ENCODE measurements around the gene STK10.

The STK10 gene

GRCh38 chr5:172119921-172120688 lies 67.9 kb downstream of the STK10 start:
- Histone ChIP-seq H3K4me1 (ENCODE audit: control insufficient read depth, low read length) (peaks cover 8% of the 10 kb centered on the region), H3K4me2 (ENCODE audit: low read length) (no peak overlapping the region), H3F3A (ENCODE audit: control insufficient read depth, insufficient read depth) (peaks cover 8% of the 10 kb centered on the region), H3K36me3 (ENCODE audit: control insufficient read depth, low read length) (peaks cover 12% of the 10 kb centered on the region), H3K9me3 (ENCODE audit: control insufficient read depth, insufficient read depth, low read length) (no peaks in the 10 kb centered on the region), H3K27me3 (ENCODE audit: control insufficient read depth, low read length) (no peaks in the 10 kb centered on the region), H3K4me3 (ENCODE audit: low read length) (no peak overlapping the region), H3K9me2 (replicated peaks; ENCODE audit: control insufficient read depth, low read length) (no peaks in the 10 kb centered on the region), H4K20me1 (ENCODE audit: control insufficient read depth, insufficient read depth, low read depth, low read length) (no peaks in the 10 kb centered on the region), H3K27ac (ENCODE audit: low read depth, low read length) (no peak overlapping the region), H3K79me2 (ENCODE audit: control insufficient read depth, low read length) (no peaks in the 10 kb centered on the region; the same call in 1 of the 2 replicates)
- TF ChIP-seq, protein P1, sequence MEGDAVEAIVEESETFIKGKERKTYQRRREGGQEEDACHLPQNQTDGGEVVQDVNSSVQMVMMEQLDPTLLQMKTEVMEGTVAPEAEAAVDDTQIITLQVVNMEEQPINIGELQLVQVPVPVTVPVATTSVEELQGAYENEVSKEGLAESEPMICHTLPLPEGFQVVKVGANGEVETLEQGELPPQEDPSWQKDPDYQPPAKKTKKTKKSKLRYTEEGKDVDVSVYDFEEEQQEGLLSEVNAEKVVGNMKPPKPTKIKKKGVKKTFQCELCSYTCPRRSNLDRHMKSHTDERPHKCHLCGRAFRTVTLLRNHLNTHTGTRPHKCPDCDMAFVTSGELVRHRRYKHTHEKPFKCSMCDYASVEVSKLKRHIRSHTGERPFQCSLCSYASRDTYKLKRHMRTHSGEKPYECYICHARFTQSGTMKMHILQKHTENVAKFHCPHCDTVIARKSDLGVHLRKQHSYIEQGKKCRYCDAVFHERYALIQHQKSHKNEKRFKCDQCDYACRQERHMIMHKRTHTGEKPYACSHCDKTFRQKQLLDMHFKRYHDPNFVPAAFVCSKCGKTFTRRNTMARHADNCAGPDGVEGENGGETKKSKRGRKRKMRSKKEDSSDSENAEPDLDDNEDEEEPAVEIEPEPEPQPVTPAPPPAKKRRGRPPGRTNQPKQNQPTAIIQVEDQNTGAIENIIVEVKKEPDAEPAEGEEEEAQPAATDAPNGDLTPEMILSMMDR (IDR thresholded peaks at IDR 0.05; ENCODE audit: low read depth, low read length, poor library complexity, severe bottlenecking): no peak
- no peak for TF ChIP-seq EZH2phosphoT487 (IDR thresholded peaks at IDR 0.05; ENCODE audit: borderline replicate concordance, low read length)

- TF ChIP-seq, protein P1 (IDR thresholded peaks at IDR 0.05; ENCODE audit: low read depth, low read length, poor library complexity, severe bottlenecking): no peak
- TF ChIP-seq EZH2phosphoT487 (IDR thresholded peaks at IDR 0.05; ENCODE audit: borderline replicate concordance, low read length): no peak
- H3K27me3 ChIP-seq (ENCODE audit: control insufficient read depth, low read length): no peaks in the 10 kb centered on the region
- H3K4me2 ChIP-seq (ENCODE audit: low read length): no peak overlapping the region
- no peak overlapping the region for H3K27ac ChIP-seq (ENCODE audit: low read depth, low read length)
- H3K36me3 ChIP-seq (ENCODE audit: control insufficient read depth, low read length): peaks cover 11% of the 10 kb centered on the region
- no peaks in the 10 kb centered on the region for H4K20me1 ChIP-seq (ENCODE audit: control insufficient read depth, insufficient read depth, low read depth, low read length)
- H3K9me3 ChIP-seq (ENCODE audit: control insufficient read depth, insufficient read depth, low read length): no peaks in the 10 kb centered on the region
- no peaks in the 10 kb centered on the region for H3K9me2 ChIP-seq (replicated peaks; ENCODE audit: control insufficient read depth, low read length)
- peaks cover 17% of the 10 kb centered on the region for H3K4me1 ChIP-seq (ENCODE audit: control insufficient read depth, low read length)
- no peak overlapping the region for H3K4me3 ChIP-seq (ENCODE audit: low read length)
- peaks cover 8% of the 10 kb centered on the region for H3F3A ChIP-seq (ENCODE audit: control insufficient read depth, insufficient read depth)
- no peaks in the 10 kb centered on the region; the same call in 1 of the 2 replicates for H3K79me2 ChIP-seq (ENCODE audit: control insufficient read depth, low read length)
Observed at GRCh38 chr5:172118891-172119290, 69.1 kb downstream of the STK10 start.

- no peak for TF ChIP-seq EZH2phosphoT487 (IDR thresholded peaks at IDR 0.05; ENCODE audit: borderline replicate concordance, low read length)
- TF ChIP-seq, protein P1 (IDR thresholded peaks at IDR 0.05; ENCODE audit: low read depth, low read length, poor library complexity, severe bottlenecking): no peak
- H3K4me3 ChIP-seq (ENCODE audit: low read length): no peak overlapping the region
- H3K9me2 ChIP-seq (replicated peaks; ENCODE audit: control insufficient read depth, low read length): no peaks in the 10 kb centered on the region
- H3K27ac ChIP-seq (ENCODE audit: low read depth, low read length): no peak overlapping the region
- no peaks in the 10 kb centered on the region for H3K27me3 ChIP-seq (ENCODE audit: control insufficient read depth, low read length)
- no peaks in the 10 kb centered on the region for H3K9me3 ChIP-seq (ENCODE audit: control insufficient read depth, insufficient read depth, low read length)
- peaks cover under 1% of the 10 kb centered on the region; the same call in 1 of the 2 replicates for H3K79me2 ChIP-seq (ENCODE audit: control insufficient read depth, low read length)
- H3K4me2 ChIP-seq (ENCODE audit: low read length): no peak overlapping the region
- H3K4me1 ChIP-seq (ENCODE audit: control insufficient read depth, low read length): peaks cover 25% of the 10 kb centered on the region
- H4K20me1 ChIP-seq (ENCODE audit: control insufficient read depth, insufficient read depth, low read depth, low read length): no peaks in the 10 kb centered on the region
- H3K36me3 ChIP-seq (ENCODE audit: control insufficient read depth, low read length): peaks cover 13% of the 10 kb centered on the region
- H3F3A ChIP-seq (ENCODE audit: control insufficient read depth, insufficient read depth): peaks cover 8% of the 10 kb centered on the region
Observed at GRCh38 chr5:172117977-172118701, 69.9 kb downstream of the STK10 start.

All from DOHH2 (cell line).